Measurements from ENCODE around the gene CAMK2B.

Gene CAMK2B

GRCh38 chr7:44228571-44229350, 96.6 kb downstream of the CAMK2B start:
- DNase-seq (ENCODE audit: low spot score): no peak

- DNase-seq (ENCODE audit: low spot score): no peak
Observed at GRCh38 chr7:44227911-44228310, 97.5 kb downstream of the CAMK2B start.

- no peak for DNase-seq (ENCODE audit: low spot score)
Observed at GRCh38 chr7:44226396-44226753, 99.0 kb downstream of the CAMK2B start.

GRCh38 chr7:44225566-44226395, 99.6 kb downstream of the CAMK2B start:
- no peak for DNase-seq (ENCODE audit: low spot score)

GRCh38 chr7:44224974-44225565, 100.3 kb downstream of the CAMK2B start:
- no peak for DNase-seq (ENCODE audit: low spot score)

GRCh38 chr7:44224080-44224973, 101.1 kb downstream of the CAMK2B start:
- no peak for DNase-seq (ENCODE audit: low spot score)

- DNase-seq (ENCODE audit: low spot score): no peak
Observed at GRCh38 chr7:44223362-44224079, 101.9 kb downstream of the CAMK2B start.

- DNase-seq (ENCODE audit: low spot score): no peak
Observed at GRCh38 chr7:44222776-44223261, 102.6 kb downstream of the CAMK2B start.

- DNase-seq (ENCODE audit: low spot score): no peak
Observed at GRCh38 chr7:44222074-44222473, 103.3 kb downstream of the CAMK2B start.

- DNase-seq (ENCODE audit: low spot score): no peak
Observed at GRCh38 chr7:44221231-44221791, 104.1 kb downstream of the CAMK2B start.

- DNase-seq (ENCODE audit: low spot score): no peak
Observed at GRCh38 chr7:44220358-44221112, 104.9 kb downstream of the CAMK2B start.

- DNase-seq (ENCODE audit: low spot score): no peak
Observed at GRCh38 chr7:44220046-44220357, 105.4 kb downstream of the CAMK2B start.

GRCh38 chr7:44219371-44220045, 105.9 kb downstream of the CAMK2B start:
- no peak for DNase-seq (ENCODE audit: low spot score)

- DNase-seq (ENCODE audit: low spot score): no peak
Observed at GRCh38 chr7:44218418-44219201, 106.8 kb downstream of the CAMK2B start.

- no peak for DNase-seq (ENCODE audit: low spot score)
Observed at GRCh38 chr7:44217852-44218402, 107.5 kb downstream of the CAMK2B start.

GRCh38 chr7:44217223-44217714, 108.1 kb downstream of the CAMK2B start:
- no peak for DNase-seq (ENCODE audit: low spot score)

GRCh38 chr7:44216521-44217222, 108.7 kb downstream of the CAMK2B start:
- no peak for DNase-seq (ENCODE audit: low spot score)

- no peak for DNase-seq (ENCODE audit: low spot score)
Observed at GRCh38 chr7:44216019-44216418, 109.4 kb downstream of the CAMK2B start.

All from RKO (cell line).